Type B pancreatic cell (in vitro differentiated cells): ENCODE data around the gene GBP5. TPM values are rescaled to one million over a fixed set of nuclear protein-coding genes. Genes with fewer than 3 reads are reported as not detected.

Source experiments
- DNase-seq: peaks from one replicate; pipeline ENCODE4 v3.0.0; 2021; ENCODE audit warnings: mixed read lengths; ENCODE audit not compliant: unreplicated experiment; ENCODE audit errors: extremely low spot score
- H3K27ac Mint-ChIP-seq: 2 replicates; pipeline ENCODE4 v1.8.0; 2021; ENCODE audit warnings: mild to moderate bottlenecking, mixed read lengths
- H3K27me3 Mint-ChIP-seq: 2 replicates; pipeline ENCODE4 v1.8.0; 2021; ENCODE audit warnings: mixed read lengths
- H3K36me3 Mint-ChIP-seq: 2 replicates; pipeline ENCODE4 v1.8.0; 2021; ENCODE audit warnings: mixed read lengths
- H3K4me1 Mint-ChIP-seq: one replicate; pipeline ENCODE4 v1.8.0; 2021; ENCODE audit warnings: mixed read lengths; ENCODE audit not compliant: unreplicated experiment
- H3K4me3 Mint-ChIP-seq: 2 replicates; pipeline ENCODE4 v1.8.0; 2021; ENCODE audit warnings: mild to moderate bottlenecking, mixed read lengths
- H3K9me3 Mint-ChIP-seq: 2 replicates; pipeline ENCODE4 v1.8.0; 2021; ENCODE audit warnings: mixed read lengths
- CTCF ChIP-seq: fragments of 200-600 bp; sonication (generic); conservative IDR thresholded peaks from 2 replicates; pipeline ENCODE4 v1.5.0; 2021; ENCODE audit warnings: antibody characterized with exemption, mild to moderate bottlenecking
- total RNA-seq: library from RNA; stranded (reverse); gene quantifications from 2 replicates; pipeline ENCODE4 v1.2.1, GENCODE V29; 2021; ENCODE audit warnings: low replicate concordance

Gene GBP5
- total RNA-seq, 1 donor from 2014 or later: 0.56 TPM

GRCh38 chr1:89279011-89279466, 6.4 kb upstream of the GBP5 start:
- Mint-ChIP-seq H3K27ac (no peak overlapping the region), H3K9me3 (peaks cover 6% of the 10 kb centered on the region), H3K4me1 (peaks cover 7% of the 10 kb centered on the region), H3K27me3 (no peaks in the 10 kb centered on the region), H3K4me3 (no peak overlapping the region), H3K36me3 (no peaks in the 10 kb centered on the region)
- no peak for TF ChIP-seq CTCF
- no peak for DNase-seq

GRCh38 chr1:89277725-89278124, 5.1 kb upstream of the GBP5 start:
- Mint-ChIP-seq H3K27me3 (no peaks in the 10 kb centered on the region), H3K9me3 (peaks cover 6% of the 10 kb centered on the region), H3K4me1 (peaks cover 7% of the 10 kb centered on the region), H3K27ac (peak overlapping the region; percentile 52), H3K36me3 (no peaks in the 10 kb centered on the region), H3K4me3 (no peak overlapping the region)
- no peak for TF ChIP-seq CTCF
- DNase-seq: no peak

DNA sequence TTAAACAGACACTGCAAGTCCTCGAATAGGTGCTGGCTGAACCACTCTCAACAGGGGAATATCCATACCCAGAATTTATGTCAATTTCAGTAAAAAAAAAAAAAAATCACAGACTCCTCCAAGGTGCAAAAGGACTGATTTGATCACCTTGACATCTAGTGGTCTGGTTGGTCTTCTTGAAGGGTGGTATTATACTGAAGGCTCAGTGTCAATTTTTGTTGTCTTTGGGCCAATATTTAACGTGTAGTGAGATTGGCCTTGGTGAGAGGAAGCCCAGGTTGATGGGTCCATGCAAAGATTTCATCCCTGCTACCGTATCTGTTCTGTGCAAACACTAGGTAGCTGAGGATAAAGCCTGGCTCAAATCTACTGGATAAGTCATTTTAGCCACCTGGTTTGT, 4.0 kb upstream of the GBP5 start:
- no peak overlapping the region for H3K27ac Mint-ChIP-seq
- no peak for DNase-seq
- peaks cover 6% of the 10 kb centered on the region for H3K9me3 Mint-ChIP-seq
- no peak for TF ChIP-seq CTCF
- H3K4me1 Mint-ChIP-seq: peaks cover 7% of the 10 kb centered on the region
- H3K36me3 Mint-ChIP-seq: no peaks in the 10 kb centered on the region
- no peak overlapping the region for H3K4me3 Mint-ChIP-seq
- no peaks in the 10 kb centered on the region for H3K27me3 Mint-ChIP-seq

DNA sequence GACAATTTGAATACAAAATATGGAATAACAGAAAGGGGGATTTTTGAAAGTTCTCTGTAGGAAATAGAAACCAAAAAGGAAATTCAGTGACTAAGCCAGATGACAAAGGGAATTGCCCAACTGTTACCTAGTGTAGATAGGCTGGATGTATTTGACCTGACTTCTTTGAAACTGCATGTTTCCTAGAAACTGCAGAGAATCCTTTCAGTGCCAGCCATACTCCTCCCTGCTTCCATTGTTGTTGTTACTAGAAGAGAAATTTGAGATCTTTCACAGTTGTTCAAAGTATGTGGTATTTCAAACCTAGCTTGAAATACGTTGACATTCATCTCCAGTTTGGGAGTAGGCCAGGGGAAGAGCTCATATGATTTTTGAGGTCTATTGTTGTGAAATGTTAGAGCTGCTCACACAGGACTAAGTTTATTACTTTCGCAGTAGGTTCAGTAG, 1.8 kb upstream of the GBP5 start:
- Mint-ChIP-seq H3K36me3 (no peaks in the 10 kb centered on the region), H3K9me3 (peaks cover 6% of the 10 kb centered on the region), H3K27ac (peak overlapping the region; percentile 66), H3K4me3 (peak overlapping the region; percentile 29), H3K4me1 (peaks cover 7% of the 10 kb centered on the region), H3K27me3 (no peaks in the 10 kb centered on the region)
- TF ChIP-seq CTCF: no peak
- no peak for DNase-seq

DNA sequence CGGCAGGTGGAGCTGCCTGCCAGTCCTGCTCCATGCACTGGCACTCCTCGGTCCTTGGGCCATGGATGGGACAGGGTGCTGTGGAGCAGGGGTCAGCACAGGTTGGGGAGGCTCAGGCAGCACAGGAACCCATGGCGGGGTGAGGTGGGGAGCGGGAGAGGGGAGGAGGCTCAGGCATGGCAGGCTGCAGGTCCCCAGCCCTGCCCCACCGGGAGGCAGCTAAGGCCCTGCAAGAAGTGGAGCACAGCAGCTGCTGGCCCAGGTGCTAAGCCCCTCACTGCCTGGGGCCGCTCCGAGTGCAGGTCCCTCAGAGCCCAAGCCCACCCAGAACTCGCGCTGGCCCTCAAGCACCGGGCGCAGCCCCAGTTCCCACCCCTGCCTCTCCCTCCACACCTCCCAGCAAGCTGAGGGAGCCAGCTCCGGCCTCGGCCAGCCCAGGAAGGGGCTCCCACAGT, 691 bp upstream of the GBP5 start:
- DNase-seq: no peak

More for the DNA sequence above, 691 bp upstream of the GBP5 start:
- no peaks in the 10 kb centered on the region for H3K36me3 Mint-ChIP-seq
- no peak overlapping the region for H3K4me3 Mint-ChIP-seq
- H3K27ac Mint-ChIP-seq: no peak overlapping the region
- TF ChIP-seq CTCF: no peak
- H3K27me3 Mint-ChIP-seq: no peaks in the 10 kb centered on the region
- H3K4me1 Mint-ChIP-seq: peaks cover 7% of the 10 kb centered on the region
- H3K9me3 Mint-ChIP-seq: peaks cover 6% of the 10 kb centered on the region
